GM18505 (cell line): Measurements from ENCODE around the gene ANKS3.
"Not testable (repeated sequence)": the region's sequence is repeated elsewhere in the genome, so short reads cannot be mapped to it uniquely, and the experiment has no call there.

ENCODE experiments used
- ATAC-seq: cut with Tn5 transposase; IDR thresholded peaks from one replicate; pipeline ENCODE4 v1.9.1; 2021; ENCODE audit not compliant: unreplicated experiment
- POLR2A ChIP-seq: IDR thresholded peaks from 4 replicates; pipeline ENCODE4 v1.6.1; 2011; ENCODE audit warnings: borderline replicate concordance; ENCODE audit not compliant: insufficient read depth, insufficient read length; ENCODE audit errors: extremely low read depth

ANKS3 gene

GRCh38 chr16:4651827-4652226, 82.2 kb downstream of the ANKS3 start:
- ATAC-seq = no peak
- TF ChIP-seq POLR2A = no peak

GRCh38 chr16:4650443-4651074, 83.5 kb downstream of the ANKS3 start:
- ATAC-seq = not testable (repeated sequence)

- ATAC-seq = no peak
These were observed 84.2 kb downstream of the ANKS3 start for GRCh38 chr16:4649744-4650442.

GRCh38 chr16:4648917-4649316, 85.2 kb downstream of the ANKS3 start:
- ATAC-seq = no peak
- TF ChIP-seq POLR2A = no peak

More at GRCh38 chr16:4649744-4650442, 84.2 kb downstream of the ANKS3 start:
- TF ChIP-seq POLR2A = no peak

GRCh38 chr16:4647644-4647980, 86.5 kb downstream of the ANKS3 start:
- no peak for ATAC-seq
- TF ChIP-seq POLR2A = no peak

GRCh38 chr16:4646773-4647643, 87.1 kb downstream of the ANKS3 start:
- no peak for ATAC-seq
- no peak for TF ChIP-seq POLR2A
